Ovary (tissue), 9 donors: ENCODE data around the gene PLPPR4. TPM values are rescaled to one million over a fixed set of nuclear protein-coding genes. Genes with fewer than 3 reads are reported as not detected.

ENCODE experiments used
- DNase-seq, 5 donors: peaks; one replicate each; pipeline ENCODE4 v3.0.0-alpha.2; 2019 to 2020
- H3K27ac ChIP-seq, 2 donors: fragments of 200-600 bp; one replicate each; pipeline versions ENCODE4 v1.5.1 to v1.8.0; 2019 to 2022
- H3K27me3 ChIP-seq: fragments of 200-600 bp; one replicate; pipeline ENCODE4 v1.8.0; 2022
- H3K36me3 ChIP-seq: fragments of 200-600 bp; sonication (generic); one replicate; pipeline ENCODE4 v1.5.1; 2019
- H3K4me1 ChIP-seq: one replicate; pipeline ENCODE4 v1.8.1; 2013; ENCODE audit warnings: mild to moderate bottlenecking, moderate library complexity; ENCODE audit not compliant: insufficient read depth
- H3K4me3 ChIP-seq: fragments of 200-600 bp; sonication (generic); one replicate; pipeline ENCODE4 v1.5.1; 2017
- H3K9me3 ChIP-seq, 2 donors: fragments of 200-600 bp in 1 of 2; sonication (generic) in 1 of 2; one replicate each; pipeline versions ENCODE4 v1.5.1 to v1.8.1; 2013 to 2019; ENCODE audit warnings: mild to moderate bottlenecking in 1 of 2, moderate library complexity in 1 of 2
- CTCF ChIP-seq, 3 donors: fragments of 450-650 bp in 2 of 3; fragments of 200-600 bp in 1 of 3; IDR thresholded peaks; one replicate each; pipeline versions ENCODE4 v1.5.1 to v1.8.0; 2016 to 2022; ENCODE audit warnings: antibody characterized with exemption in 3 of 3, mild to moderate bottlenecking in 1 of 3
- EP300 ChIP-seq: sonication (generic); formaldehyde crosslinking; IDR thresholded peaks from one replicate; pipeline ENCODE4 v1.6.1; 2017; ENCODE audit warnings: antibody characterized with exemption
- POLR2A ChIP-seq: fragments of 450-650 bp; IDR thresholded peaks from one replicate; pipeline ENCODE4 v1.6.1; 2017; ENCODE audit warnings: antibody characterized with exemption, mild to moderate bottlenecking, moderate library complexity
- WGBS, 3 donors: extraction: QIAGEN DNeasy Blood & Tissue Kit in 1 of 3; methylation state at CpG; one replicate each; pipeline versions ENCODE4 v1.1.5 to v1.1.7; 2013 to 2017; 5-methylcytosine and 5-hydroxymethylcytosine counted together
- intact Hi-C, 4 donors: fragments of 100-400 bp; cut with DNase I; formaldehyde crosslinking; loops; one replicate each; pipeline versions ENCODE4 v1.11.0 to v1.15.1; 2022 to 2023
- polyA plus RNA-seq, 2 donors: library from polyadenylated mRNA; stranded (reverse); fragments of 200-250 nt in 1 of 2; fragments of 350-450 nt in 1 of 2; fragmentation: Illumina TruSeq in 1 of 2; extraction: RNeasy Lipid Tissue Mini Kit (QIAGEN cat#74804) in 1 of 2; gene quantifications; one replicate each; pipeline ENCODE4 v1.2.3, GENCODE V29; 2013 to 2014
- total RNA-seq, 7 donors: library from RNA; depleted of rRNA in 2 of 7; stranded (reverse); fragments of >200 nt in 2 of 7; fragmentation: NEBNext Ultra II Directional in 3 of 7; extraction: Animal tissue kit (Norgen Biotek cat#: 25700) in 3 of 7; gene quantifications; one replicate each; pipeline versions ENCODE4 v1.1.0 to v1.2.4, GENCODE V29; 2016 to 2023
- donor health status: DM: no; HTN: no; CAD: no; lungs with moderate emphysema.
- donor health status: DM: no; HTN: no; CAD: no.
- donor health status: Bipolar disorder and iron deficiency.
- donor health status: DM: yes; HTN: yes; CAD: no.
- donor health status: DM: no; HTN: no; CAD: no.
- donor health status: DM: yes; HTN: yes; CAD: no.

Gene PLPPR4
- total and polyA plus RNA-seq, 9 donors = 0.05 to 1.3 (median 0.22) TPM; not detected in 3

- H3K4me3 ChIP-seq = no peak overlapping the region
- H3K27ac ChIP-seq = no peak overlapping the region
- intact Hi-C loops = no loop called here
- no peaks in the 10 kb centered on the region for H3K36me3 ChIP-seq
- TF ChIP-seq CTCF (IDR thresholded peaks at IDR 0.05) (no peak), POLR2A (no peak), EP300 (no peak)
- H3K27me3 ChIP-seq = no peaks in the 10 kb centered on the region
- DNase-seq = no peak
- no peaks in the 10 kb centered on the region for H3K4me1 ChIP-seq
- no peaks in the 10 kb centered on the region for H3K9me3 ChIP-seq
These were observed 45.3 kb upstream of the PLPPR4 start for GRCh38 chr1:99218999-99219398.

GRCh38 chr1:99227056-99227897 lies 37.0 kb upstream of the PLPPR4 start:
- intact Hi-C loops = no loop called here

GRCh38 chr1:99228153-99228552 lies 36.1 kb upstream of the PLPPR4 start:
- Histone ChIP-seq H3K36me3 (no peaks in the 10 kb centered on the region), H3K4me3 (no peak overlapping the region), H3K27ac (no peak overlapping the region), H3K9me3 (no peaks in the 10 kb centered on the region), H3K4me1 (no peaks in the 10 kb centered on the region), H3K27me3 (no peaks in the 10 kb centered on the region)
- no peak for TF ChIP-seq EP300
- 70 to 84% (median 81%) methylated on average over 1 of the region's 2 CpGs for WGBS, 3 donors
- no peak for DNase-seq
- intact Hi-C loops = no loop called here

More at GRCh38 chr1:99227056-99227897, 37.0 kb upstream of the PLPPR4 start:
- Histone ChIP-seq H3K9me3 (no peaks in the 10 kb centered on the region), H3K27me3 (no peaks in the 10 kb centered on the region), H3K36me3 (no peaks in the 10 kb centered on the region), H3K4me3 (no peak overlapping the region), H3K4me1 (no peaks in the 10 kb centered on the region), H3K27ac (no peak overlapping the region)
- no peak for TF ChIP-seq CTCF (IDR thresholded peaks at IDR 0.05)
- TF ChIP-seq EP300 = no peak
- no peak for TF ChIP-seq POLR2A
- 68 to 76% (median 71%) methylated on average over 3 of the region's 3 CpGs for WGBS, 3 donors
- no peak for DNase-seq

GRCh38 chr1:99229122-99229521 lies 35.2 kb upstream of the PLPPR4 start:
- Histone ChIP-seq H3K4me1 (no peaks in the 10 kb centered on the region), H3K4me3 (no peak overlapping the region), H3K36me3 (no peaks in the 10 kb centered on the region), H3K27me3 (no peaks in the 10 kb centered on the region), H3K9me3 (no peaks in the 10 kb centered on the region), H3K27ac (no peak overlapping the region)
- DNase-seq = no peak
- intact Hi-C loops = no loop called here
- WGBS, 3 donors = 10 to 41% (median 24%) methylated on average over 3 of the region's 3 CpGs
- no peak for TF ChIP-seq EP300

- no peaks in the 10 kb centered on the region for H3K36me3 ChIP-seq
- H3K27ac ChIP-seq = no peak overlapping the region
- no peaks in the 10 kb centered on the region for H3K27me3 ChIP-seq
- no peak for DNase-seq
- intact Hi-C loops = no loop called here
- no peak overlapping the region for H3K4me3 ChIP-seq
- no peak for TF ChIP-seq CTCF (IDR thresholded peaks at IDR 0.05)
- TF ChIP-seq EP300 = no peak
- no peak for TF ChIP-seq POLR2A
- no peaks in the 10 kb centered on the region for H3K4me1 ChIP-seq
- no peaks in the 10 kb centered on the region for H3K9me3 ChIP-seq
These were observed 33.6 kb upstream of the PLPPR4 start for GRCh38 chr1:99230695-99231094.
